Panc1 (cell line): ENCODE measurements around the gene CNNM1. TPM values are rescaled to one million over a fixed set of nuclear protein-coding genes. Genes with fewer than 3 reads are reported as not detected.

Source experiments
- ATAC-seq: fragments of 200-7000 bp; cut with Tn5 transposase; 2 replicates; pipeline ENCODE4 v1.9.1; 2020; ENCODE audit warnings: mild to moderate bottlenecking, moderate library complexity
- BruUV-seq: library from RNA; stranded (reverse); fragments of 400-500 nt; replicated peaks from 2 replicates; lab custom pipeline; 2021; lab: Mats Ljungman, UMichigan
- CTCF ChIA-PET: fragments of 300-600 bp; sonication (Branson Sonifier 250); formaldehyde crosslinking; loops from one replicate; lab custom pipeline; 2022; ENCODE audit warnings: antibody characterized with exemption; lab: Charles Lee
- POLR2A ChIA-PET: fragments of 300-600 bp; sonication (Branson Sonifier 250); formaldehyde crosslinking; loops from one replicate; lab custom pipeline; 2022; ENCODE audit warnings: antibody characterized with exemption; lab: Charles Lee
- DNase-seq: peaks from one replicate; pipeline ENCODE4 v3.0.0-alpha.2; 2010; ENCODE audit warnings: low read depth, low spot score
- H3K27ac ChIP-seq: 2 replicates; pipeline ENCODE4 v1.5.1; 2011; ENCODE audit warnings: mild to moderate bottlenecking, low read length, inconsistent platforms
- H3K27me3 ChIP-seq: fragments of 200-500 bp; sonication (Bioruptor generic); 2 replicates; pipeline ENCODE4 v1.6.0; 2014; ENCODE audit warnings: low read length, inconsistent platforms; ENCODE audit not compliant: control insufficient read depth, insufficient read depth
- H3K36me3 ChIP-seq: fragments of 200-500 bp; sonication (Bioruptor generic); 2 replicates; pipeline ENCODE4 v1.5.1; 2014; ENCODE audit warnings: inconsistent platforms, mild to moderate bottlenecking, low read length, moderate library complexity; ENCODE audit not compliant: control insufficient read depth, insufficient read depth
- H3K4me1 ChIP-seq: 2 replicates; pipeline ENCODE4 v1.5.1; 2011; ENCODE audit warnings: inconsistent platforms, mild to moderate bottlenecking, low read length, moderate library complexity; ENCODE audit not compliant: control insufficient read depth, insufficient read depth
- H3K4me3 ChIP-seq, 2 experiments: 2 replicates each; pipeline ENCODE4 v1.5.1; 2011 to 2012; ENCODE audit warnings: low read depth in 2 of 2, low read length in 2 of 2, mild to moderate bottlenecking in 2 of 2, inconsistent platforms in 1 of 2, moderate library complexity in 1 of 2
- H3K9me3 ChIP-seq: fragments of 200-500 bp; sonication (Bioruptor generic); 2 replicates; pipeline ENCODE4 v1.5.1; 2014; ENCODE audit warnings: low read depth, mild to moderate bottlenecking, inconsistent platforms, low read length, moderate library complexity; ENCODE audit not compliant: control insufficient read depth, insufficient read depth
- POLR2AphosphoS5 ChIP-seq: IDR thresholded peaks from 2 replicates; pipeline ENCODE4 v1.6.1; 2012; ENCODE audit warnings: mild to moderate bottlenecking, low read depth, low read length, moderate library complexity
- SIN3A ChIP-seq: IDR thresholded peaks from 2 replicates; pipeline ENCODE4 v1.6.1; 2012; ENCODE audit warnings: low read depth, mild to moderate bottlenecking, low read length, moderate library complexity, borderline replicate concordance; ENCODE audit not compliant: insufficient read depth
- TCF7L2 ChIP-seq: IDR thresholded peaks from 2 replicates; pipeline ENCODE4 v1.6.1; 2011; ENCODE audit warnings: mild to moderate bottlenecking, low read depth, low read length, inconsistent platforms
- in situ Hi-C: cut with HindIII; loops from 2 replicates; pipeline ENCODE4 v1.10.0; 2016; ENCODE audit warnings: low sequenced_read_pairs, low pct_unique_long_range_greater_than_20kb
- intact Hi-C: fragments of 100-400 bp; cut with micrococcal nuclease; formaldehyde crosslinking; loops from one replicate; pipeline ENCODE4 v1.10.0; 2022; ENCODE audit not compliant: unreplicated experiment
- total RNA-seq: library from RNA; stranded (reverse); gene quantifications from one replicate; pipeline ENCODE4 v1.2.1, GENCODE V29; 2021; ENCODE audit not compliant: unreplicated experiment
- TF ChIP-seq, protein P1 (sequence below): fragments of 450-650 bp; IDR thresholded peaks from 2 replicates; pipeline ENCODE4 v1.5.1; 2017; ENCODE audit warnings: mild to moderate bottlenecking
- TF ChIP-seq, protein P2 (sequence below), 2 experiments: IDR thresholded peaks; 2 replicates each; pipeline ENCODE4 v1.6.1; 2011 to 2012; ENCODE audit warnings: low read depth in 2 of 2, control low read depth in 1 of 2, low read length in 1 of 2, mild to moderate bottlenecking in 1 of 2, moderate library complexity in 1 of 2; ENCODE audit not compliant: insufficient read depth in 1 of 2

The CNNM1 gene
- total RNA-seq, 1 experiment from 2014 or later, result 16.6 TPM

DNA sequence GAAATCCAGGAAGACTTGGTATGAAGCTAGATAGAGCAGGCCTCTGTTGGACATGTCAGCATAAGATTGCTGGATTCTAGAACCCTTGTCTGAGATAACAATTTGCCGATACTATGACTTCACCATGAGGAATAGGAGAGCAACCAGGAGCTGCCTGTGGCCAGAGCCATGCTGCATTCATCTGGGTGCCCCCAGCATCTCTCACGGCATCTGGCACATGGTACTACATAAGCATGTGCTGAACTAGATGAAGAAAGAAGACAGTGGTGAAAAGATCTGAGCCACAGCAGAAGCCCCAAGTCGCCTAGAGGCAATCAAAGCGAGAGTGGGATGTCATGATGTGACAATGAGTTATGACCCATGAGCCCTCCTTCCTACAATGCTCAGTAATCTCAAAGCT lies 81.7 kb downstream of the CNNM1 start:
- ChIA-PET CTCF (interaction anchor here (0.5 kb wide), 1 partner anchor 50 kb away, joined by 3 read pairs; no protein-coding TSS in a partner anchor), POLR2A (no interaction called here)
- TF ChIP-seq POLR2AphosphoS5, result no peak
- TF ChIP-seq, protein P1, sequence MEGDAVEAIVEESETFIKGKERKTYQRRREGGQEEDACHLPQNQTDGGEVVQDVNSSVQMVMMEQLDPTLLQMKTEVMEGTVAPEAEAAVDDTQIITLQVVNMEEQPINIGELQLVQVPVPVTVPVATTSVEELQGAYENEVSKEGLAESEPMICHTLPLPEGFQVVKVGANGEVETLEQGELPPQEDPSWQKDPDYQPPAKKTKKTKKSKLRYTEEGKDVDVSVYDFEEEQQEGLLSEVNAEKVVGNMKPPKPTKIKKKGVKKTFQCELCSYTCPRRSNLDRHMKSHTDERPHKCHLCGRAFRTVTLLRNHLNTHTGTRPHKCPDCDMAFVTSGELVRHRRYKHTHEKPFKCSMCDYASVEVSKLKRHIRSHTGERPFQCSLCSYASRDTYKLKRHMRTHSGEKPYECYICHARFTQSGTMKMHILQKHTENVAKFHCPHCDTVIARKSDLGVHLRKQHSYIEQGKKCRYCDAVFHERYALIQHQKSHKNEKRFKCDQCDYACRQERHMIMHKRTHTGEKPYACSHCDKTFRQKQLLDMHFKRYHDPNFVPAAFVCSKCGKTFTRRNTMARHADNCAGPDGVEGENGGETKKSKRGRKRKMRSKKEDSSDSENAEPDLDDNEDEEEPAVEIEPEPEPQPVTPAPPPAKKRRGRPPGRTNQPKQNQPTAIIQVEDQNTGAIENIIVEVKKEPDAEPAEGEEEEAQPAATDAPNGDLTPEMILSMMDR, result no peak
- no peak for TF ChIP-seq SIN3A
- TF ChIP-seq TCF7L2, result no peak
- TF ChIP-seq, protein P2, sequence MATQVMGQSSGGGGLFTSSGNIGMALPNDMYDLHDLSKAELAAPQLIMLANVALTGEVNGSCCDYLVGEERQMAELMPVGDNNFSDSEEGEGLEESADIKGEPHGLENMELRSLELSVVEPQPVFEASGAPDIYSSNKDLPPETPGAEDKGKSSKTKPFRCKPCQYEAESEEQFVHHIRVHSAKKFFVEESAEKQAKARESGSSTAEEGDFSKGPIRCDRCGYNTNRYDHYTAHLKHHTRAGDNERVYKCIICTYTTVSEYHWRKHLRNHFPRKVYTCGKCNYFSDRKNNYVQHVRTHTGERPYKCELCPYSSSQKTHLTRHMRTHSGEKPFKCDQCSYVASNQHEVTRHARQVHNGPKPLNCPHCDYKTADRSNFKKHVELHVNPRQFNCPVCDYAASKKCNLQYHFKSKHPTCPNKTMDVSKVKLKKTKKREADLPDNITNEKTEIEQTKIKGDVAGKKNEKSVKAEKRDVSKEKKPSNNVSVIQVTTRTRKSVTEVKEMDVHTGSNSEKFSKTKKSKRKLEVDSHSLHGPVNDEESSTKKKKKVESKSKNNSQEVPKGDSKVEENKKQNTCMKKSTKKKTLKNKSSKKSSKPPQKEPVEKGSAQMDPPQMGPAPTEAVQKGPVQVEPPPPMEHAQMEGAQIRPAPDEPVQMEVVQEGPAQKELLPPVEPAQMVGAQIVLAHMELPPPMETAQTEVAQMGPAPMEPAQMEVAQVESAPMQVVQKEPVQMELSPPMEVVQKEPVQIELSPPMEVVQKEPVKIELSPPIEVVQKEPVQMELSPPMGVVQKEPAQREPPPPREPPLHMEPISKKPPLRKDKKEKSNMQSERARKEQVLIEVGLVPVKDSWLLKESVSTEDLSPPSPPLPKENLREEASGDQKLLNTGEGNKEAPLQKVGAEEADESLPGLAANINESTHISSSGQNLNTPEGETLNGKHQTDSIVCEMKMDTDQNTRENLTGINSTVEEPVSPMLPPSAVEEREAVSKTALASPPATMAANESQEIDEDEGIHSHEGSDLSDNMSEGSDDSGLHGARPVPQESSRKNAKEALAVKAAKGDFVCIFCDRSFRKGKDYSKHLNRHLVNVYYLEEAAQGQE (IDR thresholded peaks at IDR 0.05; ENCODE audit: insufficient read depth in 1 of 2, low read depth in 2 of 2, low read length in 1 of 2), result no peak
- no TSS peak for BruUV-seq
- in situ Hi-C loops, result no loop called here
- peaks cover 13% of the 10 kb centered on the region for H3K36me3 ChIP-seq
- intact Hi-C loops, result no loop called here
- DNase-seq (no peak), ATAC-seq (no peak)
- no peak overlapping the region for H3K4me3 ChIP-seq
- no peaks in the 10 kb centered on the region for H3K4me1 ChIP-seq
- H3K27me3 ChIP-seq, result no peaks in the 10 kb centered on the region
- H3K27ac ChIP-seq, result no peak overlapping the region
- no peaks in the 10 kb centered on the region for H3K9me3 ChIP-seq

DNA sequence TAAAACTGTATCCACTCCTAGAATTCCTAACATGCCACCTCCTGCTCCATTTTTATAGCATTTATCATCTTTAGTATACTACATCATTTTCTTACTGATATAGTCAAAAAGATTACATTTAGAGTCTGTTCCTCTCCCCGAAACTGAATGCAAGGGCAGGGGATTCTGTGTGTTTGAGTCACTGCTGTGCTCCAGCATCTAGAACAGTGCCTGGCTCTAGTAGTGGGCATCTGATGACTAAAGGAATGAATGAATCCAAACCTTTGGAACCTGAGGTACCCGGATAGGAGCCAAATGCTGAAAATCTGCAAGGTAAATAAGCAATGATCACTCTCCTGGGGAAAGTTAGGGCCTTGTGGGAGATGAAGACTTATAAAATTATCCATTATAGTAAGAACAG lies 82.4 kb downstream of the CNNM1 start:
- ChIA-PET CTCF (no interaction called here), POLR2A (no interaction called here)
- Histone ChIP-seq H3K4me3 (no peak overlapping the region), H3K4me1 (no peaks in the 10 kb centered on the region), H3K9me3 (no peaks in the 10 kb centered on the region), H3K27me3 (no peaks in the 10 kb centered on the region), H3K27ac (no peak overlapping the region), H3K36me3 (peaks cover 7% of the 10 kb centered on the region; the same call in 1 of the 2 replicates)
- TF ChIP-seq, protein P2 (IDR thresholded peaks at IDR 0.05; ENCODE audit: insufficient read depth in 1 of 2, low read depth in 2 of 2, low read length in 1 of 2), result no peak
- TF ChIP-seq POLR2AphosphoS5 (no peak), SIN3A (no peak), TCF7L2 (no peak)
- TF ChIP-seq, protein P1, result no peak
- DNase-seq, result no peak
- no TSS peak for BruUV-seq
- in situ Hi-C loops, result no loop called here
- intact Hi-C loops, result no loop called here
- no peak for ATAC-seq
